Gastroesophageal sphincter (tissue), 4 donors: ENCODE results near the gene BAZ2B. TPM values are rescaled to one million over a fixed set of nuclear protein-coding genes. Genes with fewer than 3 reads are reported as not detected.
"Not testable (repeated sequence)": the region's sequence is repeated elsewhere in the genome, so short reads cannot be mapped to it uniquely, and the experiment has no call there.

Source experiments
- ATAC-seq: fragments of 150-250 bp; one replicate; pipeline ENCODE4 v1.9.1; 2016; ENCODE audit warnings: mild to moderate bottlenecking, moderate library complexity
- H3K27ac ChIP-seq, 4 donors: fragments of 200-600 bp; sonication (generic) in 3 of 4; 1 replicate in 3 of 4; 2 replicates in 1 of 4; pipeline ENCODE4 v1.5.1; 2016 to 2019
- H3K27me3 ChIP-seq: fragments of 200-600 bp; sonication (generic); one replicate; pipeline ENCODE4 v1.5.1; 2019
- H3K36me3 ChIP-seq, 2 donors: fragments of 200-600 bp; sonication (generic); one replicate each; pipeline ENCODE4 v1.5.1; 2019; ENCODE audit warnings: control low read depth in 1 of 2
- H3K4me1 ChIP-seq, 3 donors: fragments of 200-600 bp; sonication (generic); 1 replicate in 2 of 3; 2 replicates in 1 of 3; pipeline ENCODE4 v1.5.1; 2016 to 2019; ENCODE audit warnings: control low read depth in 2 of 3
- H3K4me3 ChIP-seq, 2 donors: fragments of 200-600 bp; sonication (generic); one replicate each; pipeline ENCODE4 v1.5.1; 2019; ENCODE audit warnings: mild to moderate bottlenecking in 1 of 2, moderate library complexity in 1 of 2
- H3K9me3 ChIP-seq, 3 donors: fragments of 200-600 bp; sonication (generic); one replicate each; pipeline ENCODE4 v1.5.1; 2017 to 2019; ENCODE audit warnings: control low read depth in 2 of 3
- EP300 ChIP-seq: sonication (generic); formaldehyde crosslinking; IDR thresholded peaks from one replicate; pipeline ENCODE4 v1.6.1; 2017; ENCODE audit warnings: antibody characterized with exemption, mild to moderate bottlenecking
- POLR2A ChIP-seq, 2 donors: fragments of 450-650 bp; IDR thresholded peaks; one replicate each; pipeline ENCODE4 v1.6.1; 2017; ENCODE audit warnings: antibody characterized with exemption in 2 of 2, mild to moderate bottlenecking in 2 of 2, moderate library complexity in 1 of 2
- POLR2AphosphoS5 ChIP-seq: sonication (generic); formaldehyde crosslinking; IDR thresholded peaks from one replicate; pipeline ENCODE4 v1.6.1; 2017; ENCODE audit warnings: antibody characterized with exemption
- WGBS, 2 donors: methylation state at CpG; one replicate each; pipeline ENCODE4 v1.1.5; 2018; ENCODE audit warnings: low coverage in 1 of 2; 5-methylcytosine and 5-hydroxymethylcytosine counted together
- total RNA-seq, 4 donors: library from RNA; depleted of rRNA; stranded (reverse); fragments of >200 nt; gene quantifications; one replicate each; pipeline ENCODE4 v1.1.0, GENCODE V29; 2016
- TF ChIP-seq, protein P1 (sequence below), 4 experiments: fragments of 200-600 bp in 2 of 4; fragments of 450-650 bp in 2 of 4; sonication (generic) in 1 of 4; IDR thresholded peaks; one replicate each; pipeline ENCODE4 v1.5.1; 2017 to 2019; ENCODE audit warnings: antibody characterized with exemption in 4 of 4, mild to moderate bottlenecking in 2 of 4, moderate library complexity in 2 of 4

Gene BAZ2B
- total RNA-seq, 4 donors from 2014 or later = 77.9 to 198 (median 113) TPM

- Histone ChIP-seq H3K9me3 (peaks cover 0 to 16% (median 0%) of the 10 kb centered on the region in 3 donors), H3K4me1 (no peaks in the 10 kb centered on the region), H3K27me3 (no peaks in the 10 kb centered on the region), H3K4me3 (no peak overlapping the region), H3K36me3 (peaks cover 3 to 19% of the 10 kb centered on the region in 2 donors), H3K27ac (no peak overlapping the region)
- no peak for TF ChIP-seq POLR2A (IDR thresholded peaks at IDR 0.05)
- TF ChIP-seq EP300 = no peak
- TF ChIP-seq POLR2AphosphoS5 = no peak
- TF ChIP-seq, protein P1, sequence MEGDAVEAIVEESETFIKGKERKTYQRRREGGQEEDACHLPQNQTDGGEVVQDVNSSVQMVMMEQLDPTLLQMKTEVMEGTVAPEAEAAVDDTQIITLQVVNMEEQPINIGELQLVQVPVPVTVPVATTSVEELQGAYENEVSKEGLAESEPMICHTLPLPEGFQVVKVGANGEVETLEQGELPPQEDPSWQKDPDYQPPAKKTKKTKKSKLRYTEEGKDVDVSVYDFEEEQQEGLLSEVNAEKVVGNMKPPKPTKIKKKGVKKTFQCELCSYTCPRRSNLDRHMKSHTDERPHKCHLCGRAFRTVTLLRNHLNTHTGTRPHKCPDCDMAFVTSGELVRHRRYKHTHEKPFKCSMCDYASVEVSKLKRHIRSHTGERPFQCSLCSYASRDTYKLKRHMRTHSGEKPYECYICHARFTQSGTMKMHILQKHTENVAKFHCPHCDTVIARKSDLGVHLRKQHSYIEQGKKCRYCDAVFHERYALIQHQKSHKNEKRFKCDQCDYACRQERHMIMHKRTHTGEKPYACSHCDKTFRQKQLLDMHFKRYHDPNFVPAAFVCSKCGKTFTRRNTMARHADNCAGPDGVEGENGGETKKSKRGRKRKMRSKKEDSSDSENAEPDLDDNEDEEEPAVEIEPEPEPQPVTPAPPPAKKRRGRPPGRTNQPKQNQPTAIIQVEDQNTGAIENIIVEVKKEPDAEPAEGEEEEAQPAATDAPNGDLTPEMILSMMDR (IDR thresholded peaks at IDR 0.05) = no peak
- WGBS, 2 donors = 92 to 100% methylated on average over 1 of the region's 1 CpG
- ATAC-seq = no peak
Measured at GRCh38 chr2:159539701-159540100, 76.6 kb downstream of the BAZ2B start.

- Histone ChIP-seq H3K4me1 (no peaks in the 10 kb centered on the region), H3K27ac (no peak overlapping the region), H3K9me3 (peaks cover 0 to 16% (median 0%) of the 10 kb centered on the region in 3 donors), H3K4me3 (no peak overlapping the region), H3K27me3 (no peaks in the 10 kb centered on the region), H3K36me3 (peaks cover 3 to 19% of the 10 kb centered on the region in 2 donors)
- WGBS, 2 donors = 88 to 100% methylated on average over 3 of the region's 3 CpGs
- no peak for ATAC-seq
- no peak for TF ChIP-seq EP300
- TF ChIP-seq, protein P1 (IDR thresholded peaks at IDR 0.05) = no peak
- TF ChIP-seq POLR2A (IDR thresholded peaks at IDR 0.05) = no peak
- TF ChIP-seq POLR2AphosphoS5 = no peak
Measured at GRCh38 chr2:159538801-159539200, 77.5 kb downstream of the BAZ2B start.

DNA sequence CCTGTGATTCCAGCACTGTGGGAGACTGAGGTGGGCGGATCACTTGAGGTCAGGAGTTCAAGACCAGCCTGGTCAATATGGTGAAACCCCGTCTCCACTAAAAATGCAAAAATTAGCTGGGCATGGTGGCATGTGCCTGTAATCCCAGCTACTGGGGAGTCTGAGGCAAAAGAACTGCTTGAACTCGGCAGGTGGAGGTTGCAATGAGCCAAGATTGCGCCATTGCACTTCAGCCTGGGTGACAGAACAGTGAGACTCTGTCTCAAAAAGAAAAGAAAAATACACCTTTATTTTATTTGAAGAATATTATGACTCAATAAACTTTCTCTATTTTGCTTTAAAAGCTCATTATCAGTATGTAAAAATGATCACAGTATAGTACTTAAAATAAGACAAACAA is 81.1 kb downstream of the BAZ2B start:
- not testable (repeated sequence) for ATAC-seq

DNA sequence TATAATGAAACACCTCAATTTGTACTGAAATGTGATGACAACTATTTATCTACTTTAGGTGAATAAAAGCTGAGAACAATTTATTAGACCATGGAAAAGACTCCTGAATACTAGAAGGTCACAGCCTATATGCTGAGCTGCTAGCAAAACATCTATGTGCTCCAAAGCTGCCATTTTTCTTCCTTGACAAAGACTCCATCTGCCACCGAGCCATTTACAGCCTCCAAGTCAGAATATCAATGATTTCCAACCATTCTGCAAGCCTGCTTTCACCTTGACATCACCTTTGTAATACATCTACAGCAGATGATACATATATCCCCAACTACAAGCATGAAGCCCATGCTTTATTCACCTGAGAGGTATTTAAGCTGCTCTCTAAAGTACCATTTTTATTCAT is 84.9 kb downstream of the BAZ2B start:
- 71 to 92% methylated on average over 1 of the region's 1 CpG for WGBS, 2 donors
- ATAC-seq = no peak

More for the DNA sequence above, 81.1 kb downstream of the BAZ2B start:
- H3K36me3 ChIP-seq, H3K4me1 ChIP-seq, H3K4me3 ChIP-seq, H3K27me3 ChIP-seq, H3K9me3 ChIP-seq, H3K27ac ChIP-seq: not testable (repeated sequence)
- WGBS, 2 donors = 96 to 100% methylated on average over 3 to 4 of the region's 4 CpGs

GRCh38 chr2:159526433-159526832 is 89.9 kb downstream of the BAZ2B start:
- H3K27me3 ChIP-seq = no peaks in the 10 kb centered on the region
- TF ChIP-seq EP300 (no peak), POLR2A (IDR thresholded peaks at IDR 0.05) (no peak), POLR2AphosphoS5 (no peak)
- TF ChIP-seq, protein P1 (IDR thresholded peaks at IDR 0.05) = no peak
- no peaks in the 10 kb centered on the region for H3K4me1 ChIP-seq
- ATAC-seq = no peak
- 59 to 85% methylated on average over 1 of the region's 1 CpG for WGBS, 2 donors
- H3K27ac ChIP-seq = no peak overlapping the region
- no peaks in the 10 kb centered on the region for H3K9me3 ChIP-seq
- no peak overlapping the region for H3K4me3 ChIP-seq
- peaks cover 0 to 8% of the 10 kb centered on the region in 2 donors for H3K36me3 ChIP-seq

More for the DNA sequence above, 84.9 kb downstream of the BAZ2B start:
- no peaks in the 10 kb centered on the region for H3K27me3 ChIP-seq
- no peaks in the 10 kb centered on the region for H3K9me3 ChIP-seq
- peaks cover 0 to 8% of the 10 kb centered on the region in 2 donors for H3K36me3 ChIP-seq
- no peak overlapping the region for H3K4me3 ChIP-seq
- H3K27ac ChIP-seq = no peak overlapping the region
- no peaks in the 10 kb centered on the region for H3K4me1 ChIP-seq
- TF ChIP-seq EP300 = no peak
- TF ChIP-seq, protein P1 (IDR thresholded peaks at IDR 0.05) = no peak
- no peak for TF ChIP-seq POLR2AphosphoS5
- no peak for TF ChIP-seq POLR2A (IDR thresholded peaks at IDR 0.05)
